Kidney epithelial cell (primary cell): ENCODE results near the gene NSL1. TPM values are rescaled to one million over a fixed set of nuclear protein-coding genes. Genes with fewer than 3 reads are reported as not detected.

Experiments used
- DNase-seq: peaks from one replicate; pipeline ENCODE4 v3.0.0-alpha.2; 2010; ENCODE audit warnings: low read depth
- H3K27me3 ChIP-seq: 2 replicates; pipeline ENCODE4 v1.6.0; 2011; ENCODE audit warnings: low read length; ENCODE audit not compliant: control insufficient read depth, insufficient read depth
- H3K36me3 ChIP-seq: 2 replicates; pipeline ENCODE4 v1.5.1; 2011; ENCODE audit warnings: low read length; ENCODE audit not compliant: control insufficient read depth, insufficient read depth
- H3K4me3 ChIP-seq: 2 replicates; pipeline ENCODE4 v1.5.1; 2011; ENCODE audit warnings: low read depth, mild to moderate bottlenecking, control low read depth, low read length
- CTCF ChIP-seq: IDR thresholded peaks from 2 replicates; pipeline ENCODE4 v1.5.1; 2011; ENCODE audit warnings: mild to moderate bottlenecking, moderate library complexity, low read length, control low read depth, inconsistent platforms; ENCODE audit not compliant: insufficient read depth, poor library complexity, severe bottlenecking
- total RNA-seq: library from RNA; depleted of rRNA; stranded (reverse); fragments of >200 nt; gene quantifications from 2 replicates; pipeline ENCODE4 v1.2.3, GENCODE V29; 2015

The NSL1 gene
- total RNA-seq, 1 donor from 2014 or later: 28.2 TPM

GRCh38 chr1:212816567-212817278 is 25.1 kb upstream of the NSL1 start:
- H3K4me3 ChIP-seq: no peak overlapping the region
- TF ChIP-seq CTCF: no peak
- DNase-seq: no peak
- H3K27me3 ChIP-seq: no peaks in the 10 kb centered on the region
- no peaks in the 10 kb centered on the region for H3K36me3 ChIP-seq

- H3K36me3 ChIP-seq: no peaks in the 10 kb centered on the region
Measured at GRCh38 chr1:212814537-212815334, 23.2 kb upstream of the NSL1 start.

GRCh38 chr1:212805767-212806166 is 14.2 kb upstream of the NSL1 start:
- no peak for DNase-seq
- no peak for TF ChIP-seq CTCF
- Histone ChIP-seq H3K27me3 (no peaks in the 10 kb centered on the region), H3K4me3 (no peak overlapping the region), H3K36me3 (no peaks in the 10 kb centered on the region)

More at GRCh38 chr1:212814537-212815334, 23.2 kb upstream of the NSL1 start:
- peak; percentile 32 for TF ChIP-seq CTCF
- Histone ChIP-seq H3K4me3 (no peak overlapping the region), H3K27me3 (no peaks in the 10 kb centered on the region)
- DNase-seq: no peak

- no peak for TF ChIP-seq CTCF
- Histone ChIP-seq H3K27me3 (no peaks in the 10 kb centered on the region), H3K4me3 (no peak overlapping the region), H3K36me3 (no peaks in the 10 kb centered on the region)
- no peak for DNase-seq
Measured at GRCh38 chr1:212797681-212798080, 6.1 kb upstream of the NSL1 start.

- Histone ChIP-seq H3K36me3 (no peaks in the 10 kb centered on the region), H3K4me3 (no peak overlapping the region), H3K27me3 (no peaks in the 10 kb centered on the region)
- TF ChIP-seq CTCF: no peak
- DNase-seq: no peak
Measured at GRCh38 chr1:212794561-212795014, 3.0 kb upstream of the NSL1 start.
